ENCODE measurements around the gene PPCS. TPM values are rescaled to one million over a fixed set of nuclear protein-coding genes. Genes with fewer than 3 reads are reported as not detected.

PPCS gene
- polyA plus RNA-seq, 10 donors: 34.9 to 44.3 (median 42.0) TPM

Other genes with a start within 250 kb of the PPCS start
- 10 to 100 TPM; 27.1 to 45.8 (median 36.9) TPM for gene FOXJ3, start 121.3 kb upstream of the PPCS start, polyA plus RNA-seq (ENCODE audit: insufficient read length in 10 of 10)
- gene RIMKLA, start 75.8 kb upstream of the PPCS start, polyA plus RNA-seq (ENCODE audit: insufficient read length in 10 of 10): 1 to 10 TPM in 7 of 10 donors, under 1 TPM in 3; 0.67 to 2.2 (median 1.4) TPM
- gene ZMYND12, start 521 bp upstream of the PPCS start, polyA plus RNA-seq (ENCODE audit: insufficient read length in 10 of 10): 1 to 10 TPM in 1 of 10 donors, under 1 TPM in 9; 0.41 to 1.1 (median 0.75) TPM
- 1 to 10 TPM; 1.4 to 3.2 (median 2.1) TPM for gene CCDC30, start 6.7 kb downstream of the PPCS start, polyA plus RNA-seq (ENCODE audit: insufficient read length in 10 of 10)
- 10 to 100 TPM; 32.3 to 45.1 (median 37.5) TPM for gene PPIH, start 201.9 kb downstream of the PPCS start, polyA plus RNA-seq (ENCODE audit: insufficient read length in 10 of 10)
- 1,000 to 10,000 TPM in 2 of 10 donors, 100 to 1,000 TPM in 8; 817 to 1,077 (median 929) TPM for gene YBX1, start 225.9 kb downstream of the PPCS start, polyA plus RNA-seq (ENCODE audit: insufficient read length in 10 of 10)